Measurements from ENCODE around the gene SPG21. TPM values are rescaled to one million over a fixed set of nuclear protein-coding genes. Genes with fewer than 3 reads are reported as not detected.

SPG21 gene
- total RNA-seq, 6 donors from 2014 or later: 58.8 to 113 (median 94.7) TPM

DNA sequence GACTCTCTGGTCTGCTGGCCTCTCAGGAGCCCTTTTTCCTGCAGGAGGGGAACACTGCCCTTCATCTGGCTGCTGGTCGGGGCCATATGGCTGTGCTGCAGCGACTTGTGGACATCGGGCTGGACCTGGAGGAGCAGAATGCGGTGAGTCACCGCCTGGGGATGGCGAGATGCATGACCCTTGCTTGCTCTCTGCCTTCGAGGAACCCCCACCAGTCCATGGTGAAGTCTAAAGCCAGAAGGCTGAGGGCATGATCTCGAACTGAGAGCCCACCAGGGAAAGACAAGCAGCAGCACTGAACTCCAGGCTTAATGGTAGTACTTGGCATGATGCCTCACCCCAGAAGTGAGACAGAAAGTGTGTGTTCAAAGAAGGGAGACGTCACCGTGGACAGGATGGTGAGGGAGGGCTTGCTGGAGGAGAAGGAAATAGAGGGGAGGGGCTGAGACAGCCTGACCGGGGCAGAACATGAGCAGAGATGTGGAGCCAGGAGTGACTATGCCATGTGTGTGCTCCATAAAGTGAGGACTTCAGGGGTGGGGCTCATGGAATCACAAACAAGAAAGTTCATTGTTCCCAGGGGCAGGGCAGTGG, 58.8 kb downstream of the SPG21 start:
- H3K4me3 ChIP-seq: no peak overlapping the region
- DNase-seq (no peak), ATAC-seq (ENCODE audit: low FRiP score in 2 of 2) (no peak)
- H3K27me3 ChIP-seq: no peaks in the 10 kb centered on the region
- H3K27ac ChIP-seq: no peak overlapping the region
- H3K36me3 ChIP-seq: peaks cover 0 to 3% (median 0%) of the 10 kb centered on the region in 4 donors
- TF ChIP-seq POLR2A (IDR thresholded peaks at IDR 0.05) (no peak), EP300 (IDR thresholded peaks at IDR 0.05) (no peak), POLR2AphosphoS5 (IDR thresholded peaks at IDR 0.05) (no peak)
- TF ChIP-seq, protein P1, sequence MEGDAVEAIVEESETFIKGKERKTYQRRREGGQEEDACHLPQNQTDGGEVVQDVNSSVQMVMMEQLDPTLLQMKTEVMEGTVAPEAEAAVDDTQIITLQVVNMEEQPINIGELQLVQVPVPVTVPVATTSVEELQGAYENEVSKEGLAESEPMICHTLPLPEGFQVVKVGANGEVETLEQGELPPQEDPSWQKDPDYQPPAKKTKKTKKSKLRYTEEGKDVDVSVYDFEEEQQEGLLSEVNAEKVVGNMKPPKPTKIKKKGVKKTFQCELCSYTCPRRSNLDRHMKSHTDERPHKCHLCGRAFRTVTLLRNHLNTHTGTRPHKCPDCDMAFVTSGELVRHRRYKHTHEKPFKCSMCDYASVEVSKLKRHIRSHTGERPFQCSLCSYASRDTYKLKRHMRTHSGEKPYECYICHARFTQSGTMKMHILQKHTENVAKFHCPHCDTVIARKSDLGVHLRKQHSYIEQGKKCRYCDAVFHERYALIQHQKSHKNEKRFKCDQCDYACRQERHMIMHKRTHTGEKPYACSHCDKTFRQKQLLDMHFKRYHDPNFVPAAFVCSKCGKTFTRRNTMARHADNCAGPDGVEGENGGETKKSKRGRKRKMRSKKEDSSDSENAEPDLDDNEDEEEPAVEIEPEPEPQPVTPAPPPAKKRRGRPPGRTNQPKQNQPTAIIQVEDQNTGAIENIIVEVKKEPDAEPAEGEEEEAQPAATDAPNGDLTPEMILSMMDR (IDR thresholded peaks at IDR 0.05): no peak
- 72 to 76% methylated on average over 9 to 11 of the region's 11 CpGs for WGBS, 2 donors
- H3K4me1 ChIP-seq: no peaks in the 10 kb centered on the region
- H3K9me3 ChIP-seq: no peaks in the 10 kb centered on the region

GRCh38 chr15:64930019-64930652, 59.6 kb downstream of the SPG21 start:
- H3K27me3 ChIP-seq: no peaks in the 10 kb centered on the region
- TF ChIP-seq, protein P1 (IDR thresholded peaks at IDR 0.05): no peak
- TF ChIP-seq POLR2A (IDR thresholded peaks at IDR 0.05) (no peak), POLR2AphosphoS5 (IDR thresholded peaks at IDR 0.05) (no peak), EP300 (IDR thresholded peaks at IDR 0.05) (no peak)
- peaks cover 0 to 3% (median 0%) of the 10 kb centered on the region in 4 donors for H3K36me3 ChIP-seq
- no peak for ATAC-seq (ENCODE audit: low FRiP score in 2 of 2)
- no peak overlapping the region for H3K27ac ChIP-seq
- no peaks in the 10 kb centered on the region for H3K9me3 ChIP-seq
- no peak overlapping the region for H3K4me3 ChIP-seq
- no peak for DNase-seq
- 93 to 95% methylated on average over 10 of the region's 10 CpGs for WGBS, 2 donors
- H3K4me1 ChIP-seq: no peaks in the 10 kb centered on the region

- H3K27me3 ChIP-seq: no peaks in the 10 kb centered on the region
- DNase-seq (no peak), ATAC-seq (ENCODE audit: low FRiP score in 2 of 2) (no peak)
- no peak overlapping the region for H3K4me3 ChIP-seq
- peaks cover 0 to 3% (median 0%) of the 10 kb centered on the region in 4 donors for H3K36me3 ChIP-seq
- WGBS, 2 donors: 77 to 84% methylated on average over 6 to 10 of the region's 10 CpGs
- H3K27ac ChIP-seq: no peak overlapping the region
- no peaks in the 10 kb centered on the region for H3K4me1 ChIP-seq
- H3K9me3 ChIP-seq: no peaks in the 10 kb centered on the region
- TF ChIP-seq POLR2A (IDR thresholded peaks at IDR 0.05): no peak
- no peak for TF ChIP-seq POLR2AphosphoS5 (IDR thresholded peaks at IDR 0.05)
- TF ChIP-seq EP300 (IDR thresholded peaks at IDR 0.05): no peak
- TF ChIP-seq, protein P1 (IDR thresholded peaks at IDR 0.05): no peak
Measured at GRCh38 chr15:64928626-64929220, 61.0 kb downstream of the SPG21 start.

DNA sequence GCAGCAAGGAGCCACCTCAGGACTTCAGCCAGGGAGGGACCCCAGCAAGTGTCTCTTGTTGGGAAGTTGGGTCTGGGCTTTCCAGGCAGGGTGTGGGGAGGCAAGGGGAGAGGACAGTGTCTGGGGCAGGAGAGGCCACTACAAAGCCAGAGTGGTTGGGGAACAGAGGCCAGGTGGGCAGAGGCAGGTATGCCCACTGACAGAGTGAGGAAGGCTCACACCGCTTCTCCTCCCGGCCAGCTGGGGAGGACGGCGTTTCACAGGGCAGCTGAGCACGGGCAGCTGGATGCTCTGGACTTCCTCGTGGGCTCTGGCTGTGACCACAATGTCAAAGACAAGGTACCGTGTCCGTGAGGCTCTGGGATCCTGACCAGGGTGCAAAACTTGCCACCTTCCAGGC, 63.1 kb downstream of the SPG21 start:
- H3K36me3 ChIP-seq: no peaks in the 10 kb centered on the region
- TF ChIP-seq, protein P1 (IDR thresholded peaks at IDR 0.05): no peak
- TF ChIP-seq EP300 (IDR thresholded peaks at IDR 0.05): no peak
- no peak for TF ChIP-seq POLR2AphosphoS5 (IDR thresholded peaks at IDR 0.05)
- TF ChIP-seq POLR2A (IDR thresholded peaks at IDR 0.05): no peak
- peaks cover 0 to 8% (median 0%) of the 10 kb centered on the region in 4 donors for H3K4me1 ChIP-seq
- WGBS, 2 donors: 83 to 91% methylated on average over 4 to 8 of the region's 8 CpGs
- DNase-seq (no peak), ATAC-seq (ENCODE audit: low FRiP score in 2 of 2) (no peak)
- no peaks in the 10 kb centered on the region for H3K9me3 ChIP-seq
- no peaks in the 10 kb centered on the region for H3K27me3 ChIP-seq
- H3K27ac ChIP-seq: no peak overlapping the region
- no peak overlapping the region for H3K4me3 ChIP-seq

Measured in upper lobe of left lung (tissue), 6 donors.